ENCODE measurements around the gene DTX3.
"Not testable (repeated sequence)": the region's sequence is repeated elsewhere in the genome, so short reads cannot be mapped to it uniquely, and the experiment has no call there.

DTX3 gene, protein sequence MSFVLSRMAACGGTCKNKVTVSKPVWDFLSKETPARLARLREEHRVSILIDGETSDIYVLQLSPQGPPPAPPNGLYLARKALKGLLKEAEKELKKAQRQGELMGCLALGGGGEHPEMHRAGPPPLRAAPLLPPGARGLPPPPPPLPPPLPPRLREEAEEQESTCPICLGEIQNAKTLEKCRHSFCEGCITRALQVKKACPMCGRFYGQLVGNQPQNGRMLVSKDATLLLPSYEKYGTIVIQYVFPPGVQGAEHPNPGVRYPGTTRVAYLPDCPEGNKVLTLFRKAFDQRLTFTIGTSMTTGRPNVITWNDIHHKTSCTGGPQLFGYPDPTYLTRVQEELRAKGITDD

DNA sequence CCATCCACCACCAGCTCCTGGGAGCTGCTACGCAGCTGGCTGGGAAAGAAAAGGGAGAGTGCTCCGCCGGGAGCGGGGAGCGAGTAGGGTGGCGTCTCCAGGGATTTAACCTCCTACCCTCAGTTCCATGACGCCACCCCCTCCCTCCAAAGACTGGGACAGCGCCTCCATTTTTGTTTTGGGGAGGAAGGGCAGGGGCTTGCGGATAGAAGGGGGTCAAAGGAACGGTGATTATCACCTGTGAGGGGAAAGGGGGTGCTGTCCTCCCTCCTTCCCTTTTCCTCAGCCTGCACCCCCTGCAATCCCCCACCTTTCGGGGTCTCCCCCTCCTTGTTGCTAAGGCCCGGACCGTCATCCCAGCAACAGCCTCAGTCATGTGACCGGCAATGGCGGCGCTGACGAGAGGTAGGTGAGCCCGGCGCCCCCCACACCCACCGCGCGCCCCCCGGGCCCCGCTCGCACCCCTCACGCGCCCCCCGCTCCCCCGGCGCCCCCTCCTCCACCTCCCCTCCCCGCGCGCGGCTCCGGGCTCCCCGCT, at the start of gene DTX3:
Gene DTX3, plus strand, starts transcription at position 371 of the 538 bp plus-strand sequence. CDS start 1,694 bp downstream, outside the sequence.
- peak; percentile 51 for DNase-seq (ENCODE audit: low spot score)

DNA sequence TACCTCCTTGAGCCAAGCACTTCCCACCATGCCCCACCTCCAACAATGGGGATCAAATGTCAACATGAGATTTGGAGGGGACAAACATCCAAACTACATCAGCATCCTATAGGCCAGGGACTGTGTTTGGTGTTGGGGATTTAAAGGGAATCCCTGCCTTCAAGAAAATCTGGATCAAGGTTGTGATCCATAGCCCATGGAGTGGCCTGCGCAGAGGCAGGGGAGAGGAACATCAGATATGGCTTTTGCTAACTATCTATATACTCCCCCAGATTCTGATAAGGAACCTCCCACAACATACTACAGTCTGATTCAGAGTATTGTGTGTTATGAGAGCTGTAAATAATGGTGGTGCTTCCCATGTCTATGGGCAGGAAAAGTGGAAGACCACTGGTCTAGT, 49.7 kb upstream of the DTX3 start:
- DNase-seq (ENCODE audit: low spot score): no peak

DNA sequence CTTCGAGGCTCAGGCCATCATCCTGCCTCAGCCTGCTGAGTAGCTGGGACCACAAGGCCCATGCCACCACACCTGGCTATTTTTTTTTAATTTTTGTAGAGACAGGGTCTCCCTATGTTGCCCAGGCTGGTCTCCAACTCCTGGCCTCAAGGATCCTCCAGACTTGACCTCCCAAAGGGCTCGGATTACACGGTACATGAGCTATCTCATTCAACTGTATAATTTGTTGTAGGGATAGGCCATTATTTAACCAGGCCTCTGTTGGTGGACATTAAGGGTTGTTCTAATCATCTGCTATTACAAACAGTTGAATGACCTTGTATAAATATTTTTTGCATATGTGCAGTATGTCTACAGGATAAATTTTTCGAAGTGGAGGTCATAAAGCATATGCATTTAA, 45.8 kb upstream of the DTX3 start:
- no peak for DNase-seq (ENCODE audit: low spot score)

DNA sequence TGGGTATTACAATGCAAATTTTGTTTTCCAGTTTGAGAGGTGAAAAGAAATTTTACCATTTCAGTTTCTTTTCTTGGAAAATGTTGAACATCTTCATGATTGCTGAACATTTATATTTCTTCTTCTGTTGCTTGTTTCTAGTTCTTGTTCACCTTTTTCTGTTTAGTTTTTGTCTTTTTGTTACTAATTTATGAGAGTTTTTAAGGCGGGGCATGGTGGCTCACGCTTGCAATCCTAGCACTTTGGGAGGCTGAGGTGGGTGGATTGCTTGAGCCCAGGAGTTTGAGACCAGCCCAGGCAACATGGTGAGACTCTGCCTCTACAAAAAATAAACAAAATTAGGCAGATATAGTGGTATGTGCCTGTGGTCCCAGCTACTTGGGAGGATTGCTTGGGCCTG, 44.1 kb upstream of the DTX3 start:
- DNase-seq (ENCODE audit: low spot score): no peak

DNA sequence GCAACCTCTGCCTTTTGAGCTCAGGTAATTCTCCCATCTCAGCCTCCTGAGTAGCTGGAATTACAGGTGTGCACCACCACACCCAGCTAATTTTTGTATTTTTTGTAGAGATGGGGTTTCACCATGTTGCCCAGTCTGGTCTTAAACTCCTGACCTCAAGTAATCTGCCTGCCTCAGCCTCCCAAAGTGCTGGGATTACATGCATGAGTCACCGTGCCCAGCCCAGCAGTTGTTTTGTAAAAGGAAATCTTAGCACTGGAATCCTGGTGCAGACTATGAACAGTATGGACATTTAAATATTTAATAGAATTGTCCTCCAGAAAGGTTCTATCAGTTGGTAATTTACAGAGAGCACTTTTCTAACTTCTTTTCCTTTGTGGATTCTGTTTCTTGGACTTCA, 43.5 kb upstream of the DTX3 start:
- not testable (repeated sequence) for DNase-seq (ENCODE audit: low spot score)

DNA sequence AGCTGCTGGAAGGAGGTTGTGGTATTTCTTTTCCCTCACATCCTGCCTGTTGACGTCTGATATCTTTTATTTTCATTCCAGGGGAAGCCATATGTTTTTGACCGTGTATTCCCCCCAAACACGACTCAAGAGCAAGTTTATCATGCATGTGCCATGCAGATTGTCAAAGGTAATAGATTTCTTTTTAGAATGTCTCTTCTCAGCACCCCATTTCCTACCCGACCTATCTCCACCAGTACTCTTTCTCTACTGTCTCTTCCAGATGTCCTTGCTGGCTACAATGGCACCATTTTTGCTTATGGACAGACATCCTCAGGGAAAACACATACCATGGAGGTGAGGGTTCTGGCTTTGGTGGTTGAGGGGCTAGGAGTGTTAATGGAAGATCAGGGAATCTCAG, 41.3 kb upstream of the DTX3 start:
- DNase-seq (ENCODE audit: low spot score): no peak

DNA sequence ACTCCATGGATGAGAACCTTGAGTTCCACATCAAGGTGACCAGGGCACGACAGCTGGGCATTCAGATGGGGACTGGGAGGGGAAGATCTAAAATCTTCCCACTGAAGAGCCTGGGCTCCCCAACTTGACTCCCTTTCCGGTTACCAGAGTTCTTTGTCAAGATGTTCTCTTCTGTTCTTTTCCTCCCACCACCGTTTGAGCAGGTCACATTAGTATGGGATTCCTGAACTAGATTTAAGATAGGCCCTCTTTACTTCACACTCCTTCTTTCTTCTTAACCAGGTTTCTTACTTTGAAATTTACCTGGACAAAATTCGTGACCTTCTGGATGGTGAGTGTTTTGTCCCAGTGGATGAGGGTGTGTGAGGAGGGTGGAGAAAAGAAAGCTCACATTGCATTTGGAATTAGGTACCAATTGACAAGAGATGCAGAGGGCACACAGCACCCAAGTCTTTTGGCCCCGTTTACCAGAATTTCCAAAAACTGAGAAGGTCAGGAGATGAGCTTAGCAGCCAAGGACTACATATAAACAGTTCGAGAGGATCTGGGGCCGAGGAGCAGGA, 40.4 kb upstream of the DTX3 start:
- DNase-seq (ENCODE audit: low spot score): no peak

DNA sequence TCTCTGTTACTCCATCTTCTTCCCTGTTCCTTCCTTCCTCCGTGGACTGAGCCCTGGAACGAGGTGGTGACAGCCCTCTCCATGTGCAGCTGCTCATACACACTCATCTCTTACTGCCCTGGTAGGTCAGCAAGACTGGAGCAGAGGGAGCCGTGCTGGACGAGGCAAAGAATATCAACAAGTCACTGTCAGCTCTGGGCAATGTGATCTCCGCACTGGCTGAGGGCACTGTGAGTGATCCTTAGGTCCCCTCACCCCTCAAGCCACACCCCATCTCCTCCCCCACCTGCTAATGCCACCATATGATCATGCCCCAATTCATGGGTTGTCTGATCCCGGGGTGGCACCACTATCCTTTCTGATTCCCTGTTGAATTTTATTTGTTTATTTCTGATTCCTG, 35.8 kb upstream of the DTX3 start:
- no peak for DNase-seq (ENCODE audit: low spot score)

DNA sequence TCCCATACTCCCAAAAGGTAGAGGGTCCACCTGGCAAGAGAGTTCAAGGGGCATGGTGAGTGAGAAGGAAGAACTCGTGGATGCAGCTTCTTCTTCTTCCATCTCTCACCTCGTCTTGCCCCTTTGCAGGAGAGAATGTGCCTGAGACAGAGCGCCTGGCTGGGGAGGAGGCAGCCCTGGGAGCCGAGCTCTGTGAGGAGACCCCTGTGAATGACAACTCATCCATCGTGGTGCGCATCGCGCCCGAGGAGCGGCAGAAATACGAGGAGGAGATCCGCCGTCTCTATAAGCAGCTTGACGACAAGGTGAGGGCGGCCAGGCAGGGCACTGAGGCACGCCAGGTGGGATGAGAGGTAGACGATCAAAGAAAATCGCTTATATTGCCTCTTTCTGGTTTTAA, 34.8 kb upstream of the DTX3 start:
- DNase-seq (ENCODE audit: low spot score): no peak

DNA sequence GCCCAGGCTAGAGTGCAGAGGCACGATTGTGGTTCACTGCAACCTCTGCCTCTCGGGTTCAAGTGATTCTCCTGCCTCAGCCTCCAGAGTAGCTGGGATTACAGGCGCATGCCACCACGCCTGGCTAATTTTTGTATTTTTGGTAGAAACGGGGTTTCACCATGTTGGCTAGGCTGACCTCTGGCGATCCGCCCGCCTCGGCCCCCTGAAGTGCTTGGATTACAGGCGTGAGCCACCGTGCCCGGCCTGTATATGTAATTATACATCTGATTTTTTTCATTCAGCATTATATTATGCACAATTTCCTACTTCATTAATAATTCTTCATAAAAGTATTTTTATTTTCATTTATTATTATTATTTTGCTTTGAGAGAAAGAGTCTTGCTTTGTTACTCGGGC, 34.2 kb upstream of the DTX3 start:
- DNase-seq (ENCODE audit: low spot score): not testable (repeated sequence)

DNA sequence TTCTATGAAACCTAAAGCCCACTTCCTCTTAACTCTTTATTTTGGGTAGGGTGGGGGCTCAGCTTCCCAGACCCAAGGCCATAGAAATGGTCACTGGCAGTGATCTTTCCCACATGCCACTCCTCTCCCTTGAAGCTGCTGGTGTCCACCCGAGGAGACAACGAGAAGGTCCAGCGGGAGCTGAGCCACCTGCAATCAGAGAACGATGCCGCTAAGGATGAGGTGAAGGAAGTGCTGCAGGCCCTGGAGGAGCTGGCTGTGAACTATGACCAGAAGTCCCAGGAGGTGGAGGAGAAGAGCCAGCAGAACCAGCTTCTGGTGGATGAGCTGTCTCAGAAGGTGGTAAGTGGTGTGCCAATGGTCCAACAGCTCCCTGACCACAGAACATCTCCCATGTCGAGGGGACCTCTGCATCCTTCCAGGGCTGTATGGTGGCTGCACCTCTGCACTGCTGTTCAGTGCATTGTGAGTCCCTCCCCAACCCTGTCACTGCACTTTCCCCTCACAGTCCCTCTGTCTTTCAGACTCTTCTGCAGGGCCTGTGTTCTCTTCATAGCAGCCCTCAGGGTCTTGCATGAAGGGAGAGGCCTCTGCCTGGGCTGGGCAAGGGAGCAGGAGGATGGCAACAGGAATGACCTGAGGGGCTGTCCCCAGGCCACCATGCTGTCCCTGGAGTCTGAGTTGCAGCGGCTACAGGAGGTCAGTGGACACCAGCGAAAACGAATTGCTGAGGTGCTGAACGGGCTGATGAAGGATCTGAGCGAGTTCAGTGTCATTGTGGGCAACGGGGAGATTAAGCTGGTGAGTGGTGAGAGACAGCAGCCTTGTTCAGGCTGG, 32.5 kb upstream of the DTX3 start:
- no peak for DNase-seq (ENCODE audit: low spot score)

DNA sequence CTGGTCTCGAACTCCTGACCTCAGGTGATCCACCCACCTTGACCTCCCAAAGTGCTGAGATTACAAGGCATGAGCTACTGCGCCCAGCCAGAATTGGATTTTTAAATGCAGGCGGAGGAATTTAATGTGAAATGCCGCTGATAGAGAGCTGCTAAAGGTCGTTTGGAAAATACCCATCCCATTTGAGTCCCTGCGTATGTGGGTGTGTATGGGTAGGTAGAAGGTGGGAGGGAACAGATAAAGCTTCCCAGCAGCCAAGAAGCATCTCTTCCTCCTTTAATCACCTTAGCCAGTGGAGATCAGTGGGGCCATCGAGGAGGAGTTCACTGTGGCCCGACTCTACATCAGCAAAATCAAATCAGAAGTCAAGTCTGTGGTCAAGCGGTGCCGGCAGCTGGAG, 29.8 kb upstream of the DTX3 start:
- no peak for DNase-seq (ENCODE audit: low spot score)

DNA sequence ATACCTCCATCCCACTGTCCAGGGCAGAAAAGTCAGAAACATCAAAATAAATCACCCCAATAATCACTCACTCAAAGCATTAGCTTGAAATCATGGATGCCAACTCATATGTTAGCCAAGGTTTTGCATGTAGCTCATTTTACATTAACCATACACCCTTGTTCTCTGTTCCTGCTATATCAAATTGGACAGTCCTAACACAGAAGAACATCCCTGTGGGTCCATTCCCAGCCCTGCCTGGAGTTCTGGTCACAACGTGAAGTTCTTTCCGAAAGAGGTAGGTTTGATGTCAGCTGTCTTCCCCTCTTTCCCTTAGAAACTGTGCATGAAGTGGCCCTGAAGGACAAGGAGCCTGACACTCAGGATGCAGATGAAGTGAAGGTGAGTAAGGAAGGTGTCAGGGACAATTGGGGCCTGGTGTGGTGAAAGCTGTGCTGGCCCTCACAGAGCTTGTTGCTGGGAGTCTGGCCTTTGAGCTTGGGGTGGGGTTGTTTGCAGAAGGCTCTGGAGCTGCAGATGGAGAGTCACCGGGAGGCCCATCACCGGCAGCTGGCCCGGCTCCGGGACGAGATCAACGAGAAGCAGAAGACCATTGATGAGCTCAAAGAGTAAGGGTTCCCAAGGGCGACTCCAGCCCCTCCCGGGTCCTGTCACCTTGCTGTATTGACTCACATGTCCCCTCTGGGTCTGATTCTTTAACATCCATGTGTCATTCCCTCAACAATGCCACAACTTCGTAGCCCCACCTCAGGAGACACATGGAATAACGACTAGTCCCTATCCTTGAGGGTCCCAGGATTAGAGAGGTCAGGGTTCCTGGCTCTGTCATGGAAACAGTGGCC, 28.6 kb upstream of the DTX3 start:
- DNase-seq (ENCODE audit: low spot score): no peak

DNA sequence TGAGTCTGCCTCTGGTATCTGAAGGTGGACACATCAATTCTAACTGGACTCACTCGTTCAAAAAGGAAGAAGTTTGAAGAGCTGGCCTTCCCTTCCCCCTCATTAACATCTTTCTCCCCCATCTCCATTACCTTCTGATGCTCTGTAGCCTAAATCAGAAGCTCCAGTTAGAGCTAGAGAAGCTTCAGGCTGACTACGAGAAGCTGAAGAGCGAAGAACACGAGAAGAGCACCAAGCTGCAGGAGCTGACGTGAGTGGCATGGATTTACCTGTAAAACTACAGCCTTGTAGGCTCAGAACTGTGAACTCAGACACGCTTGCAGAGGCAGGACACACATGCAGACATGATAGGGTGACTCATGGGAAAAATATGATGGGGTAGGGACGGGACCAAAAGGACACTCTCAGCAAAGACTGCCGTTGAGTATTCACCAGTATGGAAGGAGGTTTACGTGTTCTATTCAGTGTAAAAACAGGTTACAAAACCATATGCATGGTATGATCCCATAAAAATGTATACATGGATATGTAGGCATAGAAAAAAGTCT, 27.9 kb upstream of the DTX3 start:
- no peak for DNase-seq (ENCODE audit: low spot score)

DNA sequence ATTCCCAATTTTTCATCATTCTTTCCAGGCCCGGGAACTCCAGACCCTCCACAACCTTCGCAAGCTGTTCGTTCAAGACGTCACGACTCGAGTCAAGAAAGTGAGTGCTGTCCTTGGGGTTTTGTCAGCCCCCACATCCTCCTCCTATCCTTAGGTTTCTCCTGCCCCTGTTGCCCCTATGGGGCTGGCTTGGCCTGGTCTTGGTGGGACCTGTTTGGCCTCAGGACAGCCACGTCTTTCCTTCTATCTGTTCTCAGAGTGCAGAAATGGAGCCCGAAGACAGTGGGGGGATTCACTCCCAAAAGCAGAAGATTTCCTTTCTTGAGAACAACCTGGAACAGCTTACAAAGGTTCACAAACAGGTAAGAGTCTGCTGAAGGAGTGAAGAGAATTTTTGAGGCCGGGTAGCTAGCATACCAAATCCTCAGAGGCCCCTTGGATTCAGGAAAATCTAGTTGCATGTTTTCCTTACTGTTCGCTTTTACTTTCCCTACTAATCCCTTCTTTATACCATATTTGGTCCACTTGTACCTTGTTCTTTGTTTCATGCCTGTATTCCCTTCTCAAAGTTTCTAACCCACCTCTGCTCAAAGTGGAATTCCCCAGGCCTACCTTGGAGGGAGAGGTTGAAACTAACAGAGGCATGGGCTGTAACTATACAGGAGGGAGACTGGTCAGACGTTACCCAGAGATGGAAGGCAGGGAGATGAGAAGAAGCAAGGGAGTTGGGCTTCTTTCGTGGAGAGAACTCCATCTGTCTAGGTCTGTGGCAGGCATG, 26.5 kb upstream of the DTX3 start:
- no peak for DNase-seq (ENCODE audit: low spot score)

DNA sequence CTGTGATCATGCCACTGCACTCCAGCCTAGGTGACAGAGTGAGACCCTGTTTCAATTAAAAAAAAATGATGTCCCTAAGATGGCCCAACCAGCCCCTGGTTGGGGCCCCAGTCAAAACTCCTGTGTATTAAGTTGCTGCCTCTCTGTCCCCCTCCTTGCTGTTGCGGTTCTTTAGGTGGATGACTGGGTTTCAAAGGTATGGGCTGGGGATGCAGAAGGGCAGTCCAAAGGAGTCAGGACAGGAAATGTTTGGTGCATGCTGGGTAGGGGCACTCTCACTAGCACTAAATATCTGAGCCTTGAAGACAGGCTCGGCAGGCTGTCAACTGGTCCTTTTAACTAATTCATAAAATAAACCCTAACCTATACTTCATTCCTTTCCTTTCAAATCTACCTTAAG, 25.6 kb upstream of the DTX3 start:
- DNase-seq (ENCODE audit: low spot score): no peak

DNA sequence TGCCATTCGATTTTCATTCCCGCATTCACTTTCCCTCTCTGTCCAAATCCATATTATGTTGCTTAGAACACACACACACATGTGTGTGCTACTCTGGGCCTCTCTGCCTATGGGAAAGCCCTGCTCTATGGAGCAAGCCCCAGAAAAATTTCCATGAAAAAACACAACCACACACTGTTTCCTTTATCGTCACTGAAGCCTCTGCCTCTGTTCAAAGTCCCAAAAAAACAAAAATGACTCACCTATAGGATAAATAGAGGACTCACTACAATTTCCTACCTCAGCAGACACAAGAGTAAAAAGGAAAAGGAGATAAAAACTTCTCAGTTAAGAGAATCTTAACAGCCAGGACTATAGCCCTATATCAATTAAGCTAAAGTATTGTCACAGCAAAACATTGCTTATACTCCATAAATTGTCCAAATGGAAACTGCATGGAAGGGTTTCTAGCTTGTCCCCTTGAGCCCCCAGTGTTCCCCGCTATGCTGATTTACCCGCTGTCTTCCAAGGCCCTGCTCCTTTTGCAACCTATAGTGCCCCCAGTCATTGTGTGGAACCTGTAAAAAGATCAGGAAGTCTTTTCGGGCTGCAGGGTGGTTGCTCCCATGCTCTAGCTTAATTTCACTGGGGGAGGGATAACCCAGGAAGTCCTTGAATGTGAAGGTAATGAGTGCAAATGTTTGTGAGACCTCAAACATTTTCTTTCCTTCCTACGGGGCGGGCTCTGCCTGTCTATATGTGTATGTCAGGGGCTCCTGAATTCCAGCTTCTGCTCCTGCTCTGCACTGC, 24.8 kb upstream of the DTX3 start:
- DNase-seq (ENCODE audit: low spot score): no peak

DNA sequence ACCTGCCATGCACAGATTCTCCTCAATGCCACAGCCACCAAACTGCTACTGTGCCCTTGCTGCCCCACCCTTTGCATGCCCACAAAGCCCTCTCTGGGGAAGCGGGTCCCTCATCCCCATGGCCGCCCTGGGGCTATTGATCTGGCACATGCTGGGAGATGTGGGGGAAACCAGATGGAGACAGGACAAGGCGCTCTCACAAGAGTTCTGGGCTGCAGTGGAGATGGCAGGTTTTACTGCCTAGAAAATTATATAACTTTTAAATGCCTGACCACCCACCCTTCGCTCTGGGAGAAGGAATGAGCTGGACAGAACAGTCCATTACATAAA, 24.2 kb upstream of the DTX3 start:
- DNase-seq (ENCODE audit: low spot score): no peak

DNA sequence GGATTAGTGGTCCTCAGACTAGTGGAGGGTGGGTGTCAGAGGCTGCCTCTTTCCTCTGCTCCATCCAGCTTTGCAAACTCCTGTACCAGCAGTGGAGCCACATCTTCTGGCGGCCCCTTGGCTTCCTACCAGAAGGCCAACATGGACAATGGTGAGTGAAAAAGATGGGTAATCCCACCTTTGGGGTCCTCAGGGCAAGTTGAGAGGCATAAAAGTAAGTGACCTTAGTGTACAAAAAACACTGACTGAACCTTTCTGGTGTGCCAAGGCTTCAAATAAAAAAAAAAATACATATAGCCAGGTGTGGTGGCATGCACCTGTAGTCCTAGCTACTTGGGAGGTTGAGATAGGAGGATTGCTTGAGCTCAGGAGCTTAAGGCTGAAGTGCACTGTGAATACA, 22.8 kb upstream of the DTX3 start:
- no peak for DNase-seq (ENCODE audit: low spot score)

DNA sequence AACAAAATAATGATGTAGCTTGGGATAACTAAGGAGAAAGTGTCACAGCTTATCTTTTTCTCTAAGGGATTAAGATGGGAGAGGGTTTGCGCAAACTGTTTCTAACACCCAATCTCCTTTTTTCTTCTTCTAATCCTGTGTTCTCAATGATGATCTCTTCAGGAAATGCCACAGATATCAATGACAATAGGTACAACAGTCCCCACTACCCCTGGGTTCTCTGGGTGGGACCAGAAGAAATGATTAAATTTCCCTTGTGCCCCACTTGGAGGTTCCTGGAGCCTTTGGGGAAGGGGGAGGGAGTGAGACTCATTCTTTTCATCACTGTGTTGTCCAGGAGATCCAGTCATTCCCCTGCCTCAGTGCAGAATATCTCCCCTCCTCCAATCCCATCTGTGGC, 22.2 kb upstream of the DTX3 start:
- DNase-seq (ENCODE audit: low spot score): no peak
